ENCODE results near the gene CCDC102B.
"Not testable (repeated sequence)": the region's sequence is repeated elsewhere in the genome, so short reads cannot be mapped to it uniquely, and the experiment has no call there.

The CCDC102B gene

DNA sequence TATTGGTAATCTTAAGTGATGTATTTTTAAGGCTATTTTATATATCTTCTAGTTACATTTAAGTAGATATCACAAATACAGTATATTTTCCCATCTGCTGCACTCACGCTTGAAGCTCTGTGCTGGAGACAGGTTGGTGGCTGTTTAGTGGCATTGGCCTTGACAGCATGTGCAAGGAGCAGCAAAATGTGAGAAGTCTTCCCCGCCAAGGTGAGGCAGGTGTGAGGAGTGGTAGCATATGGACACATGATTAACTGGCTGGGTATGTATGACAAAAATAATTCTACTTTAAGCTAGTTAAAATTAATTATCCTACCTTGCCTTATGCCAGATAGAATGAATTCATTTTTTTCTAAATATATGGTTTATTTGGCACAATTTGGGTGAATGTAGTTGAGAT lies 117.2 kb downstream of the CCDC102B start:
- no peak for DNase-seq (ENCODE audit: low spot score)

DNA sequence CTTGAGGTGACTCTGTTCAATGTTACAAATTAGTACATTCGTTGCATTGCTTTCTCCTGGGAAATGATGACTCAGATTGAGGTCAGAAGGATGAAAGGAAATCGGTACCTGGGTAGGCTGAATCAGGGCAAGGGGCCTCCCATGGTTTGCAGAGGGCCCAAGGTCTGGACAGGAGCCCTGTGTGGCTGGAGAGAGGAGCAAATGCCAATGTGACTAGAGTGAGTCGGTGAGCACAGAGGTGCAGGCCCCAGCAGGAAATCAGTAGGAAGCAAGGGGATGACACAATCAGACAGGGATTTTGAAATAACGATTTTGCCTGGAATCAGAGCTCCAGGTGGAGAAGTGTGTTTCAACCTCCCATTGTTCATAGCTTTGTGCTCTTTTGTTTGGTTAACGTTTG lies 118.9 kb downstream of the CCDC102B start:
- DNase-seq (ENCODE audit: low spot score): no peak

DNA sequence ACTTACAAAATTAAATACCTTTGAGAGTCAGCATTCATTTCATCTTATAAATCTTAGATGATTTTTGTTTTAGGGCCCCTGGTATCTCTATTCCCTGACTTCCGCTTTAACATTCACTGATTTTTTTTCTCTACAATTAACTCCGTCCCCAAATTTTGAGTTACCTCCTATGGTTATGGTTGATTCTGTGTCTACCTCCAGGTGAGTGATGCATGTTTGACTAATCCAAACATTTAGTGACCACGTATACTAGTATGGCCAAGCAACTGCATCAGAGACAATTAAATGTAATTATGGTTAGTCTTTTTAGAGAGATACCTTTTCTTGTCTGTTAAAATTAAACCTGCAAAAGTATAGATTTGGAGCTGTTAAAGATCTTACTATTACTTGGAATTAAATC lies 120.3 kb downstream of the CCDC102B start:
- DNase-seq (ENCODE audit: low spot score): no peak

GRCh38 chr18:68919900-68920299 lies 122.0 kb downstream of the CCDC102B start:
- no peak for DNase-seq (ENCODE audit: low spot score)

GRCh38 chr18:68922392-68922791 lies 124.5 kb downstream of the CCDC102B start:
- no peak for DNase-seq (ENCODE audit: low spot score)

- no peak for DNase-seq (ENCODE audit: low spot score)
These were observed 127.4 kb downstream of the CCDC102B start for GRCh38 chr18:68925268-68925667.

GRCh38 chr18:68928762-68929675 lies 131.1 kb downstream of the CCDC102B start:
- no peak for DNase-seq (ENCODE audit: low spot score)

DNA sequence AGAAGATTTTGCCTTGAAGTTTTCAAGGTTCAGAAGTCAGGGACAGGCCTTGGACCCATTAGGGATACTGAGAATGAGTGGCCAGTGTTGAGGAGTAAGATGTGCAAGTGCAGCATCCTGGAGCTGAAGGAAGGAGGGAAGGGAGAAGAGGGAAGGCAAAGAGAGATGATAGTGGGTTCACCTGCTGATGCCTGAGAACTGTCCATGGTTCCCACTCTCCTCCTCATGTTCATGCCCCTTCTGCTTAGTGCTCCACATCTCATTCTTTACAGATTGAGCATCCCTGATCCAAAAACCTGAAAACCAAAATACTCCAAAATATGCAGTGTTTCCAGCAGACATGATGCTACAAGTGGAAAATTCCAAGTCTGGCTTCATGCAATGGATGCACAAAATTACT lies 137.8 kb downstream of the CCDC102B start:
- no peak for DNase-seq (ENCODE audit: low spot score)

GRCh38 chr18:68937029-68937599 lies 139.2 kb downstream of the CCDC102B start:
- no peak for DNase-seq (ENCODE audit: low spot score)

GRCh38 chr18:68940039-68940438 lies 142.2 kb downstream of the CCDC102B start:
- no peak for DNase-seq (ENCODE audit: low spot score)

DNA sequence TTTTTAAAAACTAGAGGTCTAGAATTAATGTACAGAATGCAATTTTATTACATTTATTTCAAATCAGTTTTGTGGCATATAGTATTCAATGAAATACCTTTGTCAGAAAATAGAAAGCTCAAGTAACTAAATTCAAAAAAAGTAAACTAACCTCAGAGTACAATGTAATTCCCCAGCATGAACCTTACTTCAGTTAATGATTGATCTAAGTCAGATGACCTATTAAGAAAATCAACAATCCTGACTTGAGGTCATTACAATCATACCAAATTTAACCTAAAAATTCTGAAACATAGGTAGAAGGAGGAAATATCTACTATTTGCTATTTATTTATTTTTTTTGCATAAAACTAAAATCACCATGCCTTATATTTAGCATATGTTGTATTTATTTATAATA lies 142.9 kb downstream of the CCDC102B start:
- DNase-seq (ENCODE audit: low spot score): no peak

GRCh38 chr18:68942230-68942629 lies 144.3 kb downstream of the CCDC102B start:
- no peak for DNase-seq (ENCODE audit: low spot score)

DNA sequence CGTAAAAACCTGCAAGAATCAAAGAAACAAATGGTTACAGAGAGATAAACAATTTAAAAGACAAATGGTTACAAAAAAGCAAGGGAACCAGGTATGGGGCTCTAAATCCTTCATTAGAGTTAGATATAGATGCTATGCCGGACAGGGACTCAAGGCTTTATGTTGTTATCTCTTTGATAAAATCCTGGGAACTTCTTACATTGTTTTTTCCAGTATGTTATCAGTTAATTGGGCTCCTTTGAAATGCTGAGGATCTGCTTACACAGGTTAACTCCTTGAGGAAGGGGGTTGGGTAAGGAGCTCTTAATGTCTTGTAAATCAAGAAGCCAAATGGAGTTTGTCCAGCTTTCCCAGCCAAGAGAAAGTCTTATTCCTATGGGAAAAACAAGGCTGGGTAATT lies 146.0 kb downstream of the CCDC102B start:
- not testable (repeated sequence) for DNase-seq (ENCODE audit: low spot score)

- DNase-seq (ENCODE audit: low spot score): no peak
These were observed 146.4 kb downstream of the CCDC102B start for GRCh38 chr18:68944330-68944729.

- DNase-seq (ENCODE audit: low spot score): no peak
These were observed 146.9 kb downstream of the CCDC102B start for GRCh38 chr18:68944826-68945225.

GRCh38 chr18:68948622-68949021 lies 150.7 kb downstream of the CCDC102B start:
- DNase-seq (ENCODE audit: low spot score): no peak

DNA sequence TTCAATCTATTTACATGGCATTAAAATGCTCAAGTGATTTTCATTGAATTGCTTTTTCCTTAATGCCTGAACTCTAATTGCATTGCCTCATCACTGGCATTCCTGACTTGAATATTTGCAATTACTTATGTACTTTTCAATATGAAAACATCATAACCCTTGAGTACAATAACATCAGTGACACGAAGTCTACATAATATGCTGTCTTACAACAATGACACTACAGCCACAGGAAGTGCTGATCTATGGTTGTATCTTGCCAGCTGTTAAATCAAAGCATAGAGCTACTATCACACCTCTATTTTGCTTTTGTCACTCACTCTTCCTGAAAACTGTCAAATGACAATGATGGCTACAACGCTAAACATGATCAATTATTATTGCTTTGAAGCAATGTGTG lies 156.9 kb downstream of the CCDC102B start:
- no peak for DNase-seq (ENCODE audit: low spot score)

DNA sequence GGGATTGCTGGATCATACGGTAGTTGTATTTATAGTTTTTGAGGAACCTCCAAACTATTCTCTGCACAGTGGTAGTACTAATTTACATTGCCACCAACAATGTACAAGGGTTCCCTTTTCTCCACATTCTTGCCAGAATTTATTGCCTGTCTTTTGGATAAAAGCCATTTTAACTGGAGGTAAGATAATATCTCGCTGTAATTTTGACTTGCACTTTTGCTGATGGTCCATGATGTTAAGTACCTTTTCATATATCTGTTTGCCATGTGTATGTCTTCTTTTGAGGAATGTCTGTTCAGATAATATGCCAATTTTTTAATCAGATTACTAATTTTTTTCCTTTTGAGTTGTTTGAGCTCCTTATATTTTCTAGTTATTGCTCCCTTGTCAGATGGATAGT lies 158.8 kb downstream of the CCDC102B start:
- DNase-seq (ENCODE audit: low spot score): no peak

GRCh38 chr18:68960355-68960754 lies 162.5 kb downstream of the CCDC102B start:
- DNase-seq (ENCODE audit: low spot score): no peak

DNA sequence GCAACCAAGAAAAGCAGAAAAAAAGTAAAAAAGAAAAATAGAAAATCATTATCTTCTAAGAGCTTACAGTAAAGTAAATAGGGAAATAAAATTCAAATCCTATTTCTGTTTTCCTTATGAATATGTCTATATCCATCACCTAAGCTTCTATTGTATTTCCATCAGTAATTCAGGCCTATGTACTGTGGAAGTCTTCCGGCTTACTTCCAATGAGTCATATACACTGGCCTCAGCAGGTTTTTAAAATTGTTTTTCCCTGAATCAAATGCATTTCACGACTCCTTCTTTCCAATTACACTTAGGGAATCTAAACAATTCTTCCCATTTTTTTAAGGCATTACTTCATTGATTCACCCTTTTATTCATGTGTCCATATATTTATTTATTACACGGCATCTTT lies 164.7 kb downstream of the CCDC102B start:
- DNase-seq (ENCODE audit: low spot score): no peak

DNA sequence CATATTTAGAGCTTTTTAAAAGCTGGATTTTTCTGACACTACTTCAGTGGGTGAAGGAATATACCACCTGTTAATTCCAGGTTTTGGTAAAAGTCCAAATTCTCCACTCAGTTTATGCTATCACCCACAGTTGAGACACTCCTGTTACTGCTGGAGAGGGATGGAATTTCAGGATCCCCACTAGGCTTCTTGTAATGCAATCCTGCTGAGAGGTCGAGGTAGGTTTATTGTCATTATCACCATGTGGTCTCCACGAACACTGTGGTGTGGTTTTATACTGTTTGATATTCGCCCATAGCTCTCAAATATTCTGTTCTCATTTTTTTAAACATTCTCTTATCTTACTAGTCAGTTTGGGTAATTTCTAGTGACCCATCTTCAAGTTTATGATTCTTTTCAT lies 167.9 kb downstream of the CCDC102B start:
- DNase-seq (ENCODE audit: low spot score): no peak

- DNase-seq (ENCODE audit: low spot score): no peak
These were observed 171.1 kb downstream of the CCDC102B start for GRCh38 chr18:68969027-68969426.

GRCh38 chr18:68972176-68972575 lies 174.3 kb downstream of the CCDC102B start:
- DNase-seq (ENCODE audit: low spot score): peak; percentile 10

DNA sequence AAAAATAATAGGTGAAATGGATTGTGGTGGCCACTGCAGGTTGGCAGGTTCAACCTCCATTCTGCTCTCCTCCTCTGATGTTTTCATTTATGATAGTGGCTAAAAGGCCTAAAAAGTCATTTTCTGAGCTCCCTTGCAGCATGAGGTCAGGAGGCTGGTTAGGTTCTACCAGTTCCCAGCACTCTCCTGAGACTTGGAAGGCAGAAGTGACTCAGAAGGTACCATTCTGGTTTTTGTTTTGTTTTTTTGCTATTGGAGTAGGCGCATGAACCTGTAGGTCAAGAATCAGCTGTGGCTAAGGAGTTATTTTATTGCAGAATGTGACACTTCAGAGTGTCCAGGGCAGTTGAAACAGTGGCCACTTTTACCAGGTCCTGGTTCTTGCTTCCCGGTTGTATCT lies 181.9 kb downstream of the CCDC102B start:
- DNase-seq (ENCODE audit: low spot score): no peak

Data from Ammon's horn (tissue), 1 donor.